ENCODE results near the gene BCL3.

- TF ChIP-seq POLR2A (IDR thresholded peaks at IDR 0.05) (no peak), CTCF (IDR thresholded peaks at IDR 0.05 in 4 of 5, conservative IDR thresholded peaks at IDR 0.05 in 1 of 5) (no peak)
These were observed 29.9 kb upstream of the BCL3 start for GRCh38 chr19:44718441-44719261.
